HG02852 (cell line): ENCODE data around the gene GPR37.

Source experiments
- ATAC-seq: cut with Tn5 transposase; IDR thresholded peaks from one replicate; pipeline ENCODE4 v1.9.1; 2021; ENCODE audit warnings: mild to moderate bottlenecking, moderate library complexity; ENCODE audit not compliant: unreplicated experiment

GPR37 gene

GRCh38 chr7:124724507-124725192 is 40.9 kb downstream of the GPR37 start:
- ATAC-seq, result no peak

GRCh38 chr7:124724079-124724478 is 41.5 kb downstream of the GPR37 start:
- ATAC-seq, result no peak

DNA sequence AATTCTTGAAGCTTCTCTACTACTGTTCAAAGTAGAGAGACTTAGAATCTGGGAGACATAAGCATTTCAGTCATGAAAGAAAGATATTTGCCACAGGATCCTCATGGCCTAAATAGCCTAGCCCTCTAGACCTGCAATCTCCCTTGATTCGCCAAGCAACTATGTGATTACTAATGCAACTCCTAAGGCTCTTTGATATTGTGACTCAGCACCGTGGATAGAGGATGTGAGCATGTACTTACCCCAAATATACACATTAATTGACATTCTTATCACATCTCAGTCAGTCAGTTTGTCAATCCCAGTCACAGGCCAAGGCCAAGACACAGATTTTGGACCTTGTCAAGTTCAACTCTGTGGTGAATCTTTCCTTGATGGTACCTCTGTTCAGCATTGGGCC is 42.6 kb downstream of the GPR37 start:
- ATAC-seq, result no peak

DNA sequence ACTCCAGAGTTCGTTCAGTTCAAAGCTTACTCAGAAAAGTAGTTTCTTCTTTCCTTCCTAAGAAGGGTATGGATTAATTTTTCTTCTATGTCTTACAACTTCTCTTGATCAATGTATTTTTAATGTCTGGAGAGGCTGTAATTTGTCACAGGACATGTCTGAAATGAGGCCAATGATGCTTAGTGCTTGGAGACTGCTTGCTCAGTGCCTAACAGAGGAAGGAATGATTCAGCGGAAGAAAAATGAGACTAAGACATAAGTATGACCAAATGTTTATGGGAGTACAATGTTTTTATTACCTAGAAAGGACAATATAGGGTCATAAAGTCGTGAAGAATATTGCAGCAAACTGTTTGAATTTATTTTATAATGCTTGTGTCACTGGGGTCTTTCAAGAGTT is 43.3 kb downstream of the GPR37 start:
- no peak for ATAC-seq

DNA sequence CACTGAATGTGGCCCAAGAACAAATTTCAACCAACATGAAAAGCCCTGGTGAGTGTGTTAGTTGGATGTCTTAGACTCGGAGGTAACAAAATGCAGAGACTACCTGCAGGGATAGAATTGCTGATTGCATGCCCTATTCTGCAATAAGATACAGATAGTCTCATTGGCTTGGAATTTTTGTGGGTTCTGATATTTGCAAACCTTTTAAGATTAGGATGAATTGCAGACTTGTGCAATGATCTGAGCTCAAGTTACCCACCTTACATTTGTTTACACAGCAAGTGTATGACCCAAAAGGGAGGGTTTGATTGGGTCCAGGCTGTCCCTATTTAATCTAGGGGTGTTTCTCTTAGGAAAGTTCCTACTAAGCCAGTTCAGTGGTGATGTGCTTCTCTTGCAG is 45.4 kb downstream of the GPR37 start:
- ATAC-seq, result no peak

GRCh38 chr7:124718032-124718766 is 47.4 kb downstream of the GPR37 start:
- no peak for ATAC-seq

DNA sequence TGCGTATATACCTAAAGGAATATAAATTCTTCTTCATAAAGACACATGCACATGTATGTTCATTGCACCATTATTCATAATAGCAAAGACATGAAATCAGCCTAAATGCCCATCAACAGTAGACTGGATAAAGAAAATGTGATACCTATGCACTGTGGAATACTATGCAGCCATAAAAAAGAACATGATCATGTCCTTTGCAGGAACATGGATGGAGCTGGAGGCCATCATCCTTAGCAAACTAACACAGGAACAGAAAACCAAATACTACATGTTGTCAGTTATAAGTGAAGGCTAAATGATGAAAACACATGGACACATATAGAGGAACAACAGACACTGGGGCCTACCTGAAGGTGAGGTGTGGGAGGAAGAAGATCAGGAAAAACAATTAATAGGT is 48.7 kb downstream of the GPR37 start:
- ATAC-seq, result no peak

DNA sequence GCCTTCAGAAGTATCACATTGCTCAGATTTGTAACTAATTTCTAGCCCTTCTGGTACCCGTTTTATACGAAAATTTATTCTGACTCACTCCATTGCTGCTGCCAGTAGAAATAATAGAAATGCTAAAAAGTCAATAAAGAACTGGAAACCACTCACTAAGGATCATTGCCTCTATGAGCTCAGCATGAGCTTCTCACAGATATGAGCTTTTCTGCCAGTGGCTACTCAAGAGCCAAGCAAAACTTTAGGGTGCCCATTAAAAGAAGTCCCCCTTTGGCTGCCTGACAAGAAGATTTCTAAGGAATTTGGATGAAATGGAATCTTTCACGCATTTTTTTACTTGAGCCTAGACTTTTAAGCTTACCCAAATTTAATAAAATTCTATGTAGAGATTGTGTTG is 52.5 kb downstream of the GPR37 start:
- ATAC-seq, result no peak

- no peak for ATAC-seq
These were observed 53.6 kb downstream of the GPR37 start for GRCh38 chr7:124712017-124712416.

DNA sequence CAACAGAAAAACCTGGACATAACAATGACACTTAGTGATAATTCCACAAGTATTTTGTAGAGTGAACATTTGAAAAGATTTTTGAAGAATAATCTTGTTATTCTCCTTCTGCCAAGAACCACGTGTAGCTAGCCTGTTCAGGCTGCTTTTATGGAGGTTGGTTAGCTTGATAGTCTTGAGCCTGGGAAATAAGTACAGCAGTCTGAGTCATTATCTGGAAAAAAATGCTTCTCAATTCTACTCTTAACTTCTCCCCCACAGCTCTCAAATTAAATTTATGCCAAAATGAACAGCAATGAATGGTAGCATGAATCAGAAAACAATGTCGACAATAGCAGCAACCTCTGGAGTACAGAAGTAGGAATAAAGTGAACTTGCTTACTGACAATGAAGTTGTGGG is 63.2 kb downstream of the GPR37 start:
- ATAC-seq, result no peak

DNA sequence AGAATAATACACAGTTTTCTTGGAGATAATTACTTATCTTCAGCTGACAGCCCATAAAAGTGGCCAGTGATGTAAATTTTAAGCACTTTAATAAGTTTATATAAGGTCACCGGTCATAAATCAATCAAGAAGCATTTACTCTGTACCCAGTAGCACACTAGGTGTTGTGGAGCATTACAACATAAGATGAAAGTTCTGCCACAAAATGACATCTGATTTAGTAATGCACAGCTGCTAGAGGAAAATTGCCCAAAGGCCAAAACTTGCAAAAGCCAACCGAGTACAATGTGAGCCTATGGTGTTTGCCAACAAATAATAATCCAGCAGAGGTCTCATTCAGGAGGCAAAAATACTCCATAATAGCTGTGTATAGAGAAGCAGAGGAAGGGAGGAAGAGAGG is 63.6 kb downstream of the GPR37 start:
- ATAC-seq, result no peak

DNA sequence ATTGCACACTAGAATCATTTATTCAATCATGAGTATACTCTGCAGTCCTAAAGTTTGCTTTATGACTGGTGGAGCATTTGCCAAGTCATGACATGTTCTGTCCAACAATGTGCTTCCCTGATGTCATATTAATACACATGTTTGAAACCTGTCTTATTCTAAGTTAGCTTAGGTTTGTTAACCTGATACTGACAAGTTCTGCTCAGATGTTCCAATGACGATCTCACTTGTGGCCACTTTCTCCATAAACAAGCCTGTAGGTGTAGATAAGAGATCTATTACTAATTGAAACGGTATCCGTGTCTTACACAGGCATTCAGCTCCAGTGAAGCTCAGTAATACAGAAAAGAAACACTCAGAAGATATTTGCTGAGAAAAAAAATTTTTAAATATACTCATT is 64.9 kb downstream of the GPR37 start:
- ATAC-seq, result no peak

GRCh38 chr7:124698964-124699363 is 66.6 kb downstream of the GPR37 start:
- ATAC-seq, result no peak

DNA sequence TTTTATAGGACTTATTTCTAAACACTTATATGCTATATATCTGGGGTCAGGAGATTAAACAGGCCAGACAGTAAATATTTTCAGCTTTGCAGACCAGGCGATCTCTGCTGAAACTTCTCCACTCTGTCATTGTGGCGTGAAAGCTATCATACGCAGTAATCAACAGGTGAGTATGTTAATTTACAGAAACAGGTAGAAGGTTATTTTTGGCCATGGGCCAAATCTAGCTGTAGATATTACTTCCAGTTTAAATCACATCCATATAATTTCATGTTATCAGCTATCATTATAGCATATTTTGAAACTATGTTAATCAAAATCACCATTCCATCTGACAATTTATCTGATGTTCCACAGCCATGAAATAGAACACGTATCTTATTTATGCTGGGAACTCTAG is 67.8 kb downstream of the GPR37 start:
- no peak for ATAC-seq
